ENCODE results near the gene NPAS3. TPM values are rescaled to one million over a fixed set of nuclear protein-coding genes. Genes with fewer than 3 reads are reported as not detected.

Gene NPAS3
- total and polyA plus RNA-seq, 2 of the 13 experiments (the other 11 are each of a cell fraction or from before 2014, with no cell fraction given), result not detected

- TF ChIP-seq AFF4 (CRISPR knock-in tag; IDR thresholded peaks at IDR 0.05) (no peak), TBX3 (IDR thresholded peaks at IDR 0.05; ENCODE audit: borderline replicate concordance) (no peak), SP2 (CRISPR knock-in tag; IDR thresholded peaks at IDR 0.05) (no peak), ZBTB20 (CRISPR knock-in tag; IDR thresholded peaks at IDR 0.05; ENCODE audit: borderline replicate concordance, low read depth) (no peak), ZNF724P (CRISPR knock-in tag; IDR thresholded peaks at IDR 0.05; ENCODE audit: borderline replicate concordance) (no peak), ZNF225 (CRISPR knock-in tag; IDR thresholded peaks at IDR 0.05) (peak; percentile 64; the same call in 1 of the 2 replicates), HNRNPLL (IDR thresholded peaks at IDR 0.05; ENCODE audit: low read depth, low read length, poor library complexity, severe bottlenecking) (no peak), ZNF660 (CRISPR knock-in tag; IDR thresholded peaks at IDR 0.05; ENCODE audit: borderline replicate concordance, low read depth) (no peak), MYC (CRISPR knock-in tag; IDR thresholded peaks at IDR 0.05; ENCODE audit: borderline replicate concordance) (0 out of 2 replicates have a peak, but pooled peaks have one; percentile 16), RFXAP (CRISPR knock-in tag; IDR thresholded peaks at IDR 0.05; ENCODE audit: borderline replicate concordance) (no peak), ZSCAN30 (CRISPR knock-in tag; IDR thresholded peaks at IDR 0.05) (no peak), MTA3 (CRISPR knock-in tag; IDR thresholded peaks at IDR 0.05) (no peak), KMT2A (CRISPR knock-in tag; IDR thresholded peaks at IDR 0.05) (no peak), NFE2 (CRISPR knock-in tag; IDR thresholded peaks at IDR 0.05) (no peak), MATR3 (CRISPR knock-in tag; IDR thresholded peaks at IDR 0.05) (no peak), ZNF768 (CRISPR knock-in tag; IDR thresholded peaks at IDR 0.05) (peak; percentile 19; the same call in 1 of the 2 replicates)
Observed at GRCh38 chr14:33800735-33801163, 862.1 kb downstream of the NPAS3 start (continued).

Data from HepG2 (cell line).